ENCODE measurements around the gene DAP. TPM values are rescaled to one million over a fixed set of nuclear protein-coding genes. Genes with fewer than 3 reads are reported as not detected.
"Not testable (repeated sequence)": the region's sequence is repeated elsewhere in the genome, so short reads cannot be mapped to it uniquely, and the experiment has no call there.

Gene DAP
- total and polyA plus RNA-seq, 2 donors from 2014 or later: 123 to 133 TPM

GRCh38 chr5:10645146-10645545 lies 115.9 kb downstream of the DAP start:
- intact Hi-C loops (cut with DNase I): no loop called here
- H3K9ac ChIP-seq (ENCODE audit: low read length in 3 of 3): no peak overlapping the region
- FAIRE-seq (no peak), DNase-seq (no peak)
- H3K27ac ChIP-seq (ENCODE audit: low read depth in 2 of 2, low read length in 2 of 2): no peak overlapping the region
- no peaks in the 10 kb centered on the region for H3K36me3 ChIP-seq (ENCODE audit: control insufficient read depth in 2 of 3, insufficient read depth in 3 of 3, low read length in 3 of 3)
- H3K9me3 ChIP-seq (ENCODE audit: control insufficient read depth in 2 of 3, insufficient read depth in 1 of 3, low read length in 3 of 3): no peaks in the 10 kb centered on the region
- no peak for TF ChIP-seq CTCF (IDR thresholded peaks at IDR 0.05; ENCODE audit: borderline replicate concordance, extremely low read depth, insufficient read depth)
- no peaks in the 10 kb centered on the region for H3K4me1 ChIP-seq (ENCODE audit: control insufficient read depth in 2 of 3, insufficient read depth in 2 of 3, low read depth in 1 of 3, low read length in 3 of 3)
- H3K27me3 ChIP-seq (ENCODE audit: control insufficient read depth, insufficient read depth, low read length): no peaks in the 10 kb centered on the region
- no peak overlapping the region for H3K4me3 ChIP-seq (ENCODE audit: low read length in 3 of 3)

GRCh38 chr5:10644192-10644591 lies 116.8 kb downstream of the DAP start:
- Histone ChIP-seq H3K9me3 (ENCODE audit: control insufficient read depth in 2 of 3, insufficient read depth in 1 of 3, low read length in 3 of 3) (no peaks in the 10 kb centered on the region), H3K27ac (ENCODE audit: low read depth in 2 of 2, low read length in 2 of 2) (no peak overlapping the region), H3K27me3 (ENCODE audit: control insufficient read depth, insufficient read depth, low read length) (no peaks in the 10 kb centered on the region), H3K9ac (ENCODE audit: low read length in 3 of 3) (no peak overlapping the region), H3K4me3 (ENCODE audit: low read length in 3 of 3) (no peak overlapping the region), H3K4me1 (ENCODE audit: control insufficient read depth in 2 of 3, insufficient read depth in 2 of 3, low read depth in 1 of 3, low read length in 3 of 3) (no peaks in the 10 kb centered on the region), H3K36me3 (ENCODE audit: control insufficient read depth in 2 of 3, insufficient read depth in 3 of 3, low read length in 3 of 3) (no peaks in the 10 kb centered on the region)
- no peak for TF ChIP-seq CTCF (IDR thresholded peaks at IDR 0.05; ENCODE audit: borderline replicate concordance, extremely low read depth, insufficient read depth)
- FAIRE-seq: no peak
- no peak for DNase-seq
- intact Hi-C loops (cut with DNase I): no loop called here

GRCh38 chr5:10642367-10642766 lies 118.7 kb downstream of the DAP start:
- FAIRE-seq (no peak), DNase-seq (no peak)
- no peak for TF ChIP-seq CTCF (IDR thresholded peaks at IDR 0.05; ENCODE audit: borderline replicate concordance, extremely low read depth, insufficient read depth)
- intact Hi-C loops (cut with DNase I): no loop called here
- Histone ChIP-seq H3K36me3 (ENCODE audit: control insufficient read depth in 2 of 3, insufficient read depth in 3 of 3, low read length in 3 of 3) (peaks cover 0 to 3% (median 0%) of the 10 kb centered on the region in 3 donors), H3K27me3 (ENCODE audit: control insufficient read depth, insufficient read depth, low read length) (peaks cover 2% of the 10 kb centered on the region), H3K4me1 (ENCODE audit: control insufficient read depth in 2 of 3, insufficient read depth in 2 of 3, low read depth in 1 of 3, low read length in 3 of 3) (no peaks in the 10 kb centered on the region), H3K4me3 (ENCODE audit: low read length in 3 of 3) (no peak overlapping the region), H3K9me3 (ENCODE audit: control insufficient read depth in 2 of 3, insufficient read depth in 1 of 3, low read length in 3 of 3) (no peaks in the 10 kb centered on the region), H3K9ac (ENCODE audit: low read length in 3 of 3) (no peak overlapping the region), H3K27ac (ENCODE audit: low read depth in 2 of 2, low read length in 2 of 2) (no peak overlapping the region)

GRCh38 chr5:10639846-10640368 lies 121.1 kb downstream of the DAP start:
- Histone ChIP-seq H3K36me3 (ENCODE audit: control insufficient read depth in 2 of 3, insufficient read depth in 3 of 3, low read length in 3 of 3) (peaks cover 0 to 3% (median 0%) of the 10 kb centered on the region in 3 donors), H3K27ac (ENCODE audit: low read depth in 2 of 2, low read length in 2 of 2) (no peak overlapping the region), H3K27me3 (ENCODE audit: control insufficient read depth, insufficient read depth, low read length) (peaks cover 2% of the 10 kb centered on the region), H3K9me3 (ENCODE audit: control insufficient read depth in 2 of 3, insufficient read depth in 1 of 3, low read length in 3 of 3) (no peaks in the 10 kb centered on the region), H3K4me3 (ENCODE audit: low read length in 3 of 3) (no peak overlapping the region), H3K9ac (ENCODE audit: low read length in 3 of 3) (no peak overlapping the region), H3K4me1 (ENCODE audit: control insufficient read depth in 2 of 3, insufficient read depth in 2 of 3, low read depth in 1 of 3, low read length in 3 of 3) (no peaks in the 10 kb centered on the region)
- no peak for FAIRE-seq
- no peak for TF ChIP-seq CTCF (IDR thresholded peaks at IDR 0.05; ENCODE audit: borderline replicate concordance, extremely low read depth, insufficient read depth)
- intact Hi-C loops (cut with DNase I): no loop called here
- no peak for DNase-seq

GRCh38 chr5:10638723-10639122 lies 122.3 kb downstream of the DAP start:
- intact Hi-C loops (cut with DNase I); H3K36me3 ChIP-seq (ENCODE audit: control insufficient read depth in 2 of 3, insufficient read depth in 3 of 3, low read length in 3 of 3); FAIRE-seq; DNase-seq; H3K4me1 ChIP-seq (ENCODE audit: control insufficient read depth in 2 of 3, insufficient read depth in 2 of 3, low read depth in 1 of 3, low read length in 3 of 3); H3K27me3 ChIP-seq (ENCODE audit: control insufficient read depth, insufficient read depth, low read length); H3K9ac ChIP-seq (ENCODE audit: low read length in 3 of 3); H3K27ac ChIP-seq (ENCODE audit: low read depth in 2 of 2, low read length in 2 of 2); H3K4me3 ChIP-seq (ENCODE audit: low read length in 3 of 3); H3K9me3 ChIP-seq (ENCODE audit: control insufficient read depth in 2 of 3, insufficient read depth in 1 of 3, low read length in 3 of 3): not testable (repeated sequence)
